Adrenal gland (tissue), 5 donors: ENCODE data around the gene KIF5A.

ENCODE experiments used
- CTCF ChIP-seq, 6 experiments: fragments of 450-650 bp in 4 of 6; fragments of 200-600 bp in 2 of 6; sonication (generic) in 1 of 6; IDR thresholded peaks; 1 replicate in 5 of 6; 2 replicates in 1 of 6; pipeline versions ENCODE4 v1.5.1 to v1.8.0; 2016 to 2021; ENCODE audit warnings: antibody characterized with exemption in 6 of 6, mild to moderate bottlenecking in 2 of 6, moderate library complexity in 1 of 6
- POLR2A ChIP-seq, 2 donors: fragments of 450-650 bp; IDR thresholded peaks; one replicate each; pipeline ENCODE4 v1.6.1; 2017; ENCODE audit warnings: antibody characterized with exemption in 2 of 2, mild to moderate bottlenecking in 2 of 2, moderate library complexity in 1 of 2
- donor health status: DM: no; HTN: no; CAD: no.

GRCh38 chr12:57512665-57513064 is 37.2 kb upstream of the KIF5A start:
- TF ChIP-seq CTCF (IDR thresholded peaks at IDR 0.05) (no peak), POLR2A (IDR thresholded peaks at IDR 0.05) (no peak)
